GM12892 (cell line): ENCODE data around the gene CAMTA1.

Source experiments
- POLR2A ChIP-seq: IDR thresholded peaks from 2 replicates; pipeline ENCODE4 v1.6.1; 2011; ENCODE audit warnings: low read depth, low read length, control low read depth
- POLR2AphosphoS5 ChIP-seq: IDR thresholded peaks from 2 replicates; pipeline ENCODE4 v1.6.1; 2011; ENCODE audit warnings: low read depth, low read length, control low read depth

GRCh38 chr1:6899621-6900020 lies 114.4 kb downstream of the CAMTA1 start:
- TF ChIP-seq POLR2A (no peak), POLR2AphosphoS5 (no peak)
